Fibroblast of lung (primary cell): ENCODE measurements around the gene RPS15. TPM values are rescaled to one million over a fixed set of nuclear protein-coding genes. Genes with fewer than 3 reads are reported as not detected.

Experiments used
- DNase-seq, 2 donors: peaks; one replicate each; pipeline versions ENCODE4 v3.0.0 to v3.0.0-alpha.2; 2010; ENCODE audit warnings: low read depth in 2 of 2
- H2AFZ ChIP-seq: 2 replicates; pipeline ENCODE4 v1.5.1; 2012; ENCODE audit warnings: low read length, control low read depth, inconsistent platforms
- H3K27ac ChIP-seq: 2 replicates; pipeline ENCODE4 v1.5.1; 2011; ENCODE audit warnings: low read length, control low read depth; ENCODE audit not compliant: insufficient read depth
- H3K27me3 ChIP-seq: 2 replicates; pipeline ENCODE4 v1.5.1; 2011; ENCODE audit warnings: mild to moderate bottlenecking, low read length; ENCODE audit not compliant: control insufficient read depth, insufficient read depth
- H3K36me3 ChIP-seq: 2 replicates; pipeline ENCODE4 v1.5.1; 2011; ENCODE audit warnings: low read length; ENCODE audit not compliant: control insufficient read depth, insufficient read depth
- H3K4me1 ChIP-seq: 2 replicates; pipeline ENCODE4 v1.5.1; 2011; ENCODE audit warnings: low read length; ENCODE audit not compliant: control insufficient read depth, insufficient read depth; ENCODE audit errors: extremely low read depth
- H3K4me2 ChIP-seq: 2 replicates; pipeline ENCODE4 v1.5.1; 2011; ENCODE audit warnings: low read length, control low read depth; ENCODE audit not compliant: insufficient read depth; ENCODE audit errors: extremely low read depth
- H3K4me3 ChIP-seq, 4 experiments: fragments of 200-600 bp in 1 of 4; sonication (generic) in 1 of 4; replicated peaks in 1 of 4; 2 replicates each; pipeline ENCODE4 v1.5.1; 2011 to 2016; ENCODE audit warnings: low read length in 4 of 4, low read depth in 3 of 4, mild to moderate bottlenecking in 3 of 4, control low read depth in 2 of 4, inconsistent platforms in 1 of 4, mixed read lengths in 1 of 4; ENCODE audit not compliant: insufficient read depth in 1 of 4; ENCODE audit errors: control extremely low read depth in 1 of 4
- H3K79me2 ChIP-seq: 2 replicates; pipeline ENCODE4 v1.5.1; 2012; ENCODE audit warnings: mild to moderate bottlenecking, low read length, inconsistent platforms; ENCODE audit not compliant: control insufficient read depth, insufficient read depth
- H3K9ac ChIP-seq: 2 replicates; pipeline ENCODE4 v1.5.1; 2011; ENCODE audit warnings: mild to moderate bottlenecking, low read length, control low read depth; ENCODE audit not compliant: insufficient read depth
- H3K9me3 ChIP-seq: 2 replicates; pipeline ENCODE4 v1.5.1; 2012; ENCODE audit warnings: low read depth, low read length; ENCODE audit not compliant: control insufficient read depth, insufficient read depth
- H4K20me1 ChIP-seq: 2 replicates; pipeline ENCODE4 v1.5.1; 2011; ENCODE audit warnings: low read length; ENCODE audit not compliant: control insufficient read depth, insufficient read depth; ENCODE audit errors: extremely low read depth
- CTCF ChIP-seq, 2 donors: IDR thresholded peaks in 1 of 2; conservative IDR thresholded peaks in 1 of 2; 1 replicate in 1 of 2; 2 replicates in 1 of 2; pipeline ENCODE4 v1.5.1; 2011 to 2012; ENCODE audit warnings: low read length in 2 of 2, control low read depth in 1 of 2, inconsistent platforms in 1 of 2, low read depth in 1 of 2, mild to moderate bottlenecking in 1 of 2
- EZH2 ChIP-seq: IDR thresholded peaks from 2 replicates; pipeline ENCODE4 v1.5.1; 2012; ENCODE audit warnings: low read length, control low read depth, mild to moderate bottlenecking; ENCODE audit errors: missing control alignments
- polyA plus RNA-seq, 2 donors: library from polyadenylated mRNA; depleted of rRNA in 1 of 2; stranded (reverse) in 1 of 2; unstranded in 1 of 2; fragments of >200 nt; gene quantifications; 2 replicates each; pipeline ENCODE4 v1.2.1, GENCODE V29; 2011 to 2012; ENCODE audit warnings: missing spikeins in 1 of 2
- total RNA-seq: library from RNA; depleted of rRNA; stranded (reverse); fragments of >200 nt; gene quantifications from 2 replicates; pipeline ENCODE4 v1.2.1, GENCODE V29; 2014

The RPS15 gene
- total and polyA plus RNA-seq, 2 donors (not counting 1 experiment from before 2014, with no cell fraction given), result 369 to 878 TPM

- no peaks in the 10 kb centered on the region for H4K20me1 ChIP-seq
- no peaks in the 10 kb centered on the region for H3K36me3 ChIP-seq
- no peak overlapping the region for H3K9ac ChIP-seq
- H3K79me2 ChIP-seq, result peaks cover 6% of the 10 kb centered on the region
- no peaks in the 10 kb centered on the region for H3K4me1 ChIP-seq
- no peaks in the 10 kb centered on the region for H3K9me3 ChIP-seq
- no peaks in the 10 kb centered on the region for H3K27me3 ChIP-seq
- H2AFZ ChIP-seq, result no peak overlapping the region
- no peak overlapping the region for H3K4me2 ChIP-seq
- no peak overlapping the region for H3K4me3 ChIP-seq
- no peak overlapping the region for H3K27ac ChIP-seq
- no peak for DNase-seq
- TF ChIP-seq EZH2, result no peak
- no peak for TF ChIP-seq CTCF (conservative IDR thresholded peaks at IDR 0.05 in 1 of 2, IDR thresholded peaks at IDR 0.05 in 1 of 2; ENCODE audit: low read depth in 1 of 2, low read length in 2 of 2)
Observed at GRCh38 chr19:1482361-1483130, 44.4 kb downstream of the RPS15 start.

DNA sequence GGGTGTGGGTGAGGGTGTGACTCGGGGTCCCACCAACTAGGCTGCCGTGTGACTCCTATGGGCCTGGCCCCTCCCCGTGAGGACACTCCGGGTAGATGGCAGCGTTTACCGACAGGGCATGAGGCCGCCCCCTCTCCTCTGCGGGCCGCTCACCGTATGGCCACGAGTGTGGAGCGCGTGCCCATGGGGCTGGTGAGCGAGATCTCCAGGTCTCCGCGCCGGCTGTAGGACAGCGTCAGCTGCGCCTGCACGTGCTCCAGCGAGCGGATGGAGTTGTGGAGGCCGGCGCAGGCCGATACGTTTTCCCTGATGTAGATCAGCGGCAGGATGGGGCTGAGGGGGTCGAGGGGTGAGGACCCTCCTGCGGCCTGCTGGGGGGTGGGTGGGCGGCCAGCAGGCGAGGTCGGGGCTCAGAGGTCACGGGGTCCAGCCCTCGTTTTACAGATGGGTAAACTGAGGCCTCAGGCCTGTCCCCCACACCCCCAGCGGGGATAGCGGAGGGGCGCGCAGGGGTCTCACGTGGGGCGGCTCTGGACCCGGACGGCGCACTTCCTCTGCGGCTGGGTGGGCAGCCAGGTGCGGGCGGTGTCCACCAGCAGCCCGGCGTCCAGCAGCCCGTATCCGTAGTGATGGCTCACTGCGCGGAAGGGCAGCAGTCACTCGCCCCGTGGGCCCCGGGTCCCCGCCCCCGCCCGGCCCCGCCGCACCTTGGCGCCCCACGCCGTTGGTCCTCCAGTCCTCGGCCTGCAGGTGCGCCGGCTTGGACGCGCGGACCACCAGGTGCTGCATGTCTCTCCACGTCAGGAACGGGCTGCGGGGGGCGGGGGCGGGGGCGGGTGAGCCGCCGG lies 45.2 kb downstream of the RPS15 start:
- H3K4me1 ChIP-seq, result no peaks in the 10 kb centered on the region

More for the DNA sequence above, 45.2 kb downstream of the RPS15 start:
- TF ChIP-seq CTCF (conservative IDR thresholded peaks at IDR 0.05 in 1 of 2, IDR thresholded peaks at IDR 0.05 in 1 of 2; ENCODE audit: low read depth in 1 of 2, low read length in 2 of 2) (no peak), EZH2 (no peak)
- DNase-seq, result no peak
- Histone ChIP-seq H3K9me3 (no peaks in the 10 kb centered on the region), H3K9ac (no peak overlapping the region), H3K27me3 (no peaks in the 10 kb centered on the region), H2AFZ (no peak overlapping the region), H3K27ac (no peak overlapping the region), H3K36me3 (no peaks in the 10 kb centered on the region), H3K79me2 (peaks cover 4% of the 10 kb centered on the region), H3K4me2 (no peak overlapping the region), H3K4me3 (no peak overlapping the region), H4K20me1 (no peaks in the 10 kb centered on the region)
